NCI-H524 (cell line): Measurements from ENCODE around the gene ADGRV1.
A peak's percentile ranks its signal among the peaks of the same experiment; 100 is the strongest.
"Not testable (repeated sequence)": the region's sequence is repeated elsewhere in the genome, so short reads cannot be mapped to it uniquely, and the experiment has no call there.

Experiments
- DNase-seq, 2 experiments: peaks; one replicate each; lab custom pipeline; 2025; lab: John Stamatoyannopoulos, UW

ADGRV1 gene

GRCh38 chr5:90909940-90910339 lies 351.3 kb downstream of the ADGRV1 start:
- no peak for DNase-seq

GRCh38 chr5:90911169-90911568 lies 352.6 kb downstream of the ADGRV1 start:
- no peak for DNase-seq

GRCh38 chr5:90912476-90912875 lies 353.9 kb downstream of the ADGRV1 start:
- no peak for DNase-seq

- DNase-seq, result no peak
These were observed 356.8 kb downstream of the ADGRV1 start for GRCh38 chr5:90915393-90915792.

- no peak for DNase-seq
These were observed 358.6 kb downstream of the ADGRV1 start for GRCh38 chr5:90916947-90917800.

- no peak for DNase-seq
These were observed 359.5 kb downstream of the ADGRV1 start for GRCh38 chr5:90917928-90918668.

- DNase-seq, result peak in 1 of 2 experiments; percentile 48
These were observed 362.9 kb downstream of the ADGRV1 start for GRCh38 chr5:90921418-90921973.

- not testable (repeated sequence) for DNase-seq
These were observed 365.6 kb downstream of the ADGRV1 start for GRCh38 chr5:90924222-90924621.

GRCh38 chr5:90929013-90929839 lies 370.6 kb downstream of the ADGRV1 start:
- DNase-seq, result not testable (repeated sequence)

GRCh38 chr5:90930062-90930461 lies 371.5 kb downstream of the ADGRV1 start:
- no peak for DNase-seq

GRCh38 chr5:90930756-90931431 lies 372.3 kb downstream of the ADGRV1 start:
- no peak for DNase-seq

- DNase-seq, result peak; percentile 4 to 18
These were observed 373.6 kb downstream of the ADGRV1 start for GRCh38 chr5:90932052-90932699.

- no peak for DNase-seq
These were observed 374.7 kb downstream of the ADGRV1 start for GRCh38 chr5:90933298-90933697.

- no peak for DNase-seq
These were observed 375.6 kb downstream of the ADGRV1 start for GRCh38 chr5:90934091-90934719.

GRCh38 chr5:90934738-90935137 lies 376.1 kb downstream of the ADGRV1 start:
- DNase-seq, result no peak

- DNase-seq, result peak in 1 of 2 experiments; percentile 8
These were observed 380.6 kb downstream of the ADGRV1 start for GRCh38 chr5:90939211-90939610.

GRCh38 chr5:90940227-90940995 lies 381.8 kb downstream of the ADGRV1 start:
- peak in 1 of 2 experiments; percentile 4 for DNase-seq

GRCh38 chr5:90941002-90941720 lies 382.6 kb downstream of the ADGRV1 start:
- DNase-seq, result no peak

- DNase-seq, result no peak
These were observed 385.5 kb downstream of the ADGRV1 start for GRCh38 chr5:90944116-90944515.
